Uterus (tissue), 4 donors: ENCODE measurements around the gene FAM3C. TPM values are rescaled to one million over a fixed set of nuclear protein-coding genes. Genes with fewer than 3 reads are reported as not detected.

Experiments used
- DNase-seq, 2 donors: peaks; one replicate each; pipeline ENCODE4 v3.0.0-alpha.2; 2019 to 2020
- H3K27ac ChIP-seq, 2 donors: fragments of 200-600 bp; sonication (generic); 1 replicate in 1 of 2; 2 replicates in 1 of 2; pipeline ENCODE4 v1.5.1; 2016 to 2018
- H3K27me3 ChIP-seq, 2 donors: fragments of 200-600 bp; sonication (generic); one replicate each; pipeline ENCODE4 v1.5.1; 2018 to 2019; ENCODE audit warnings: control low read depth in 1 of 2
- H3K36me3 ChIP-seq, 2 donors: fragments of 200-600 bp; sonication (generic); one replicate each; pipeline ENCODE4 v1.5.1; 2019; ENCODE audit warnings: control low read depth in 1 of 2
- H3K4me1 ChIP-seq, 2 donors: fragments of 200-600 bp; sonication (generic); one replicate each; pipeline ENCODE4 v1.5.1; 2018 to 2019; ENCODE audit warnings: control low read depth in 1 of 2
- H3K4me3 ChIP-seq, 2 donors: fragments of 200-600 bp; sonication (generic); 1 replicate in 1 of 2; 2 replicates in 1 of 2; pipeline ENCODE4 v1.5.1; 2018 to 2019; ENCODE audit warnings: mild to moderate bottlenecking in 1 of 2
- H3K9me3 ChIP-seq, 2 donors: fragments of 200-600 bp; sonication (generic); one replicate each; pipeline ENCODE4 v1.5.1; 2019; ENCODE audit warnings: control low read depth in 1 of 2
- POLR2A ChIP-seq, 2 donors: fragments of 450-650 bp; IDR thresholded peaks; one replicate each; pipeline ENCODE4 v1.6.1; 2016; ENCODE audit warnings: antibody characterized with exemption in 2 of 2, mild to moderate bottlenecking in 1 of 2, moderate library complexity in 1 of 2
- intact Hi-C: fragments of 100-400 bp; cut with DNase I; formaldehyde crosslinking; loops from one replicate; pipeline ENCODE4 v1.15.1; 2023; ENCODE audit warnings: low total_unique reads
- total RNA-seq, 4 donors: library from RNA; depleted of rRNA in 3 of 4; stranded (reverse); fragments of >200 nt in 3 of 4; gene quantifications; one replicate each; pipeline versions ENCODE4 v1.1.0 to v1.2.4, GENCODE V29; 2014 to 2023
- TF ChIP-seq, protein P1 (sequence below), 4 experiments: fragments of 200-600 bp in 2 of 4; fragments of 450-650 bp in 2 of 4; sonication (generic) in 2 of 4; IDR thresholded peaks; one replicate each; pipeline ENCODE4 v1.5.1; 2016 to 2019; ENCODE audit warnings: antibody characterized with exemption in 4 of 4, mild to moderate bottlenecking in 2 of 4, moderate library complexity in 1 of 4
- donor health status: DM: yes; HTN: yes; CAD: no.

The FAM3C gene
- total RNA-seq, 4 donors from 2014 or later = 36.1 to 104 (median 65.8) TPM

DNA sequence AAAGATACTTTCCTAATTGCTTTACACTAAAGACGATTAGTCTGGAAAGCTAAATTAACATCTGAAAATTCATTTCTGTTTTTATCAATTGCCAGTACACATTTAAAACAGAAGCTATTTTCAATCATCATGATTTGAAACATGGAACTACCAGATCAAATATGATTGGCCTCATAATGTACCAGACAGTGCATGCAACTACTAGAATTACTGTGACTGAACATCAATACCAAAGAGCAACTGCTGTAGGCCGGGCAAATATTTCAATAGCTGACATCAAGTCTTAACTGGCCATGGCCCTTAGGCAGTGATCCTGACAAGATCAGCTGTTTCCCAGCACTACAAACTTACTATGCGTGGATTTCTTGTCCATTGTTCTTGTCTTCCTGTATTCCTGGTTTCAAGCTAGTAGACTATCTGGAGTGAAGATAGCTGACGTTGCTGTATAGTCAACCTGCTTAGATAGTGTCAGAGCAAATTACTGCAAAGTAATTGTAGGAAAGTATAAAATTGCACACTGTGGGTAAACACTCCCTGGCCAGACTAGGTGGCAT, 89.0 kb downstream of the FAM3C start:
- no peaks in the 10 kb centered on the region for H3K27me3 ChIP-seq
- H3K4me1 ChIP-seq = no peaks in the 10 kb centered on the region
- no peak for DNase-seq
- no peak overlapping the region for H3K27ac ChIP-seq
- no peak overlapping the region for H3K4me3 ChIP-seq
- TF ChIP-seq, protein P1, sequence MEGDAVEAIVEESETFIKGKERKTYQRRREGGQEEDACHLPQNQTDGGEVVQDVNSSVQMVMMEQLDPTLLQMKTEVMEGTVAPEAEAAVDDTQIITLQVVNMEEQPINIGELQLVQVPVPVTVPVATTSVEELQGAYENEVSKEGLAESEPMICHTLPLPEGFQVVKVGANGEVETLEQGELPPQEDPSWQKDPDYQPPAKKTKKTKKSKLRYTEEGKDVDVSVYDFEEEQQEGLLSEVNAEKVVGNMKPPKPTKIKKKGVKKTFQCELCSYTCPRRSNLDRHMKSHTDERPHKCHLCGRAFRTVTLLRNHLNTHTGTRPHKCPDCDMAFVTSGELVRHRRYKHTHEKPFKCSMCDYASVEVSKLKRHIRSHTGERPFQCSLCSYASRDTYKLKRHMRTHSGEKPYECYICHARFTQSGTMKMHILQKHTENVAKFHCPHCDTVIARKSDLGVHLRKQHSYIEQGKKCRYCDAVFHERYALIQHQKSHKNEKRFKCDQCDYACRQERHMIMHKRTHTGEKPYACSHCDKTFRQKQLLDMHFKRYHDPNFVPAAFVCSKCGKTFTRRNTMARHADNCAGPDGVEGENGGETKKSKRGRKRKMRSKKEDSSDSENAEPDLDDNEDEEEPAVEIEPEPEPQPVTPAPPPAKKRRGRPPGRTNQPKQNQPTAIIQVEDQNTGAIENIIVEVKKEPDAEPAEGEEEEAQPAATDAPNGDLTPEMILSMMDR (IDR thresholded peaks at IDR 0.05) = no peak
- TF ChIP-seq POLR2A (IDR thresholded peaks at IDR 0.05) = no peak
- intact Hi-C loops = no loop called here
- no peaks in the 10 kb centered on the region for H3K36me3 ChIP-seq
- H3K9me3 ChIP-seq = no peaks in the 10 kb centered on the region

- Histone ChIP-seq H3K27ac (no peak overlapping the region), H3K4me1 (no peaks in the 10 kb centered on the region), H3K4me3 (no peak overlapping the region), H3K9me3 (no peaks in the 10 kb centered on the region), H3K36me3 (no peaks in the 10 kb centered on the region), H3K27me3 (no peaks in the 10 kb centered on the region)
- no peak for TF ChIP-seq POLR2A (IDR thresholded peaks at IDR 0.05)
- TF ChIP-seq, protein P1 (IDR thresholded peaks at IDR 0.05) = no peak
- intact Hi-C loops = no loop called here
- DNase-seq = no peak
Measured at GRCh38 chr7:121306565-121306964, 89.5 kb downstream of the FAM3C start.

GRCh38 chr7:121305109-121305508, 91.0 kb downstream of the FAM3C start:
- no peak for TF ChIP-seq POLR2A (IDR thresholded peaks at IDR 0.05)
- TF ChIP-seq, protein P1 (IDR thresholded peaks at IDR 0.05) = no peak
- no peaks in the 10 kb centered on the region for H3K36me3 ChIP-seq
- no peak for DNase-seq
- no peaks in the 10 kb centered on the region for H3K27me3 ChIP-seq
- H3K27ac ChIP-seq = no peak overlapping the region
- no peak overlapping the region for H3K4me3 ChIP-seq
- H3K9me3 ChIP-seq = no peaks in the 10 kb centered on the region
- no peaks in the 10 kb centered on the region for H3K4me1 ChIP-seq
- intact Hi-C loops = no loop called here

DNA sequence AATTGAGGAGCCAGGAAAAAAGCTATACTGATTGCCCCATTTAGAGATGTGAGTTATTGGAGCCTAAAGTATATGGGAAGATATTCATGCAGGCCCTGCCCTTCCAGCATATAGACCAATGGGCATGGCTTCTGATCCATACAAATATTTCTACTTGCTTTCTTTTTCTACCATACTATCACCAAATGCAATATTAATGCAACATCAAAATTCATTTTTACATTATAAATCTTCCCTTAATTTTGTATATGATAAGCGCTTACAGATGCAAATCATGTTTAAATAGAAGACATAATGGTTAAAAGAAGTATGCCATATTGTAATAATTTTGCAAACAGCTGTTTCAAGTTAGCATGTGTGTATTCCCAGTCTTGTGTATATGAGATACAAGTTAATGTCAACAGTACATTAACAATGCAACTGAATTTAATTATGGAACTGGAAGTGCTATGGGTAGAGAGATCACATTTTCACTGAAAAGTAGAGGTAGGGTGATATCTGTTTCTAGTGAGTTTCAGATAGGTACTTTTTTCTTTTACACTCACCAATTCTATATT, 91.9 kb downstream of the FAM3C start:
- H3K27me3 ChIP-seq = no peaks in the 10 kb centered on the region
- TF ChIP-seq POLR2A (IDR thresholded peaks at IDR 0.05) = no peak
- TF ChIP-seq, protein P1 (IDR thresholded peaks at IDR 0.05) = no peak
- no peaks in the 10 kb centered on the region for H3K9me3 ChIP-seq

GRCh38 chr7:121303422-121304101, 92.5 kb downstream of the FAM3C start:
- H3K4me3 ChIP-seq = no peak overlapping the region
- H3K36me3 ChIP-seq = no peaks in the 10 kb centered on the region
- TF ChIP-seq, protein P1 (IDR thresholded peaks at IDR 0.05) = no peak
- no peak for TF ChIP-seq POLR2A (IDR thresholded peaks at IDR 0.05)
- no peaks in the 10 kb centered on the region for H3K4me1 ChIP-seq
- H3K9me3 ChIP-seq = no peaks in the 10 kb centered on the region
- DNase-seq = no peak
- no peaks in the 10 kb centered on the region for H3K27me3 ChIP-seq
- intact Hi-C loops = no loop called here
- H3K27ac ChIP-seq = no peak overlapping the region

More for the DNA sequence above, 91.9 kb downstream of the FAM3C start:
- intact Hi-C loops = no loop called here
- H3K4me1 ChIP-seq = no peaks in the 10 kb centered on the region
- no peaks in the 10 kb centered on the region for H3K36me3 ChIP-seq
- no peak for DNase-seq
- no peak overlapping the region for H3K27ac ChIP-seq
- H3K4me3 ChIP-seq = no peak overlapping the region
